Measurements from ENCODE around the gene CLSTN2.

CLSTN2 gene

DNA sequence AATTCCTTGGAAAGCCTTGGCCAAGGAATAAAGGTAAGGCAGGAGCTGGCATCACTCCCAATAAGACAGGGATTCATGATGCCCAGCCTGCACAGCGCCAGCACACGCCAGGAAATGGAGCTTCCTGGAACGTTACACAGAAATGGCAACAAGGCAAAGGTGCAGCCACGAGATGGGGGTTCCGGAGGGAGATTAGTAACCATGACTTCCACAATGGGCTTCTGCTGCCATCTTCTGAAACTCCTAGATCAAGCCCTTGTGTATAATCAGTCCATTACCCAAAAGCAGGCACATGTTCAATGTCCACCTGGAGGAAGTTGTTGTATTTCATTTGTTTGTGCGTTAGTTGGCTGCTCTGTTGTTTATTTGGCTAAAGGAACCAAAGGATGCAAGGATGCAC is 611.7 kb downstream of the CLSTN2 start:
- Histone ChIP-seq H3K27me3 (ENCODE audit: low read depth) (no peaks in the 10 kb centered on the region), H3K4me3 (no peak overlapping the region), H3K9me3 (no peaks in the 10 kb centered on the region), H3K36me3 (replicated peaks) (no peaks in the 10 kb centered on the region), H3K4me1 (no peaks in the 10 kb centered on the region)
- in situ Hi-C loops (cut with MboI; ENCODE audit: low sequenced_read_pairs), result no loop called here
- no peak for DNase-seq (ENCODE audit: low spot score in 2 of 2)

GRCh38 chr3:140552403-140552802 is 617.4 kb downstream of the CLSTN2 start:
- no peaks in the 10 kb centered on the region for H3K9me3 ChIP-seq
- in situ Hi-C loops (cut with MboI; ENCODE audit: low sequenced_read_pairs), result no loop called here

GRCh38 chr3:140552898-140553297 is 617.9 kb downstream of the CLSTN2 start:
- in situ Hi-C loops (cut with MboI; ENCODE audit: low sequenced_read_pairs), result no loop called here
- Histone ChIP-seq H3K9me3 (no peaks in the 10 kb centered on the region), H3K36me3 (replicated peaks) (no peaks in the 10 kb centered on the region), H3K4me3 (no peak overlapping the region), H3K4me1 (no peaks in the 10 kb centered on the region), H3K27me3 (ENCODE audit: low read depth) (no peaks in the 10 kb centered on the region)
- no peak for DNase-seq (ENCODE audit: low spot score in 2 of 2)

More at GRCh38 chr3:140552403-140552802, 617.4 kb downstream of the CLSTN2 start:
- Histone ChIP-seq H3K4me1 (no peaks in the 10 kb centered on the region), H3K27me3 (ENCODE audit: low read depth) (no peaks in the 10 kb centered on the region), H3K36me3 (replicated peaks) (no peaks in the 10 kb centered on the region), H3K4me3 (no peak overlapping the region)
- DNase-seq (ENCODE audit: low spot score in 2 of 2), result no peak

- in situ Hi-C loops (cut with MboI; ENCODE audit: low sequenced_read_pairs), result no loop called here
- Histone ChIP-seq H3K9me3 (no peaks in the 10 kb centered on the region), H3K36me3 (replicated peaks) (no peaks in the 10 kb centered on the region), H3K27me3 (ENCODE audit: low read depth) (no peaks in the 10 kb centered on the region), H3K4me3 (no peak overlapping the region), H3K4me1 (no peaks in the 10 kb centered on the region)
- no peak for DNase-seq (ENCODE audit: low spot score in 2 of 2)
Measured at GRCh38 chr3:140553591-140553990, 618.6 kb downstream of the CLSTN2 start.

GRCh38 chr3:140555666-140556065 is 620.7 kb downstream of the CLSTN2 start:
- Histone ChIP-seq H3K4me3 (no peak overlapping the region), H3K36me3 (replicated peaks) (no peaks in the 10 kb centered on the region), H3K9me3 (no peaks in the 10 kb centered on the region), H3K4me1 (no peaks in the 10 kb centered on the region), H3K27me3 (ENCODE audit: low read depth) (no peaks in the 10 kb centered on the region)
- in situ Hi-C loops (cut with MboI; ENCODE audit: low sequenced_read_pairs), result no loop called here
- no peak for DNase-seq (ENCODE audit: low spot score in 2 of 2)

DNA sequence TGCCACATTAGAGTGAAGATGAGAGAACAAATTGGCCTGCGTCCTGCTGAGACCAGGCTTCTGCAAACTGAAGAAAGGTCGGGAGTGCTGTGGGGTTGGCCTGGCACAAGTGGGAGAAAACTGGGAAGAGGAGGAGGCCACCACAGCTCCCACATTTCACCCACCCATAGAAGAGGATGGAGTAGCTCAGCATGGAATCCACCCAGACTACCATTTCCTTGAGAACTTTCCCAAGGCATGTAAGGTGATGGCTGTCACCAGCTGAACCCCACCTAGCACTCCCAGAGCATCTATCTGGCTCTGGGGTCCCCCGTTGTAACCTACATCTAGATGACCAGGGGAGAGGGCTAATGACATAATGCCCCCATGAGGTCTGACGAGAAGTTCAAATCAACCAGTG is 622.5 kb downstream of the CLSTN2 start:
- DNase-seq (ENCODE audit: low spot score in 2 of 2), result no peak
- no peak overlapping the region for H3K4me3 ChIP-seq
- no peaks in the 10 kb centered on the region for H3K9me3 ChIP-seq
- H3K27me3 ChIP-seq (ENCODE audit: low read depth), result no peaks in the 10 kb centered on the region
- no peaks in the 10 kb centered on the region for H3K36me3 ChIP-seq (replicated peaks)
- no peaks in the 10 kb centered on the region for H3K4me1 ChIP-seq
- in situ Hi-C loops (cut with MboI; ENCODE audit: low sequenced_read_pairs), result no loop called here

DNA sequence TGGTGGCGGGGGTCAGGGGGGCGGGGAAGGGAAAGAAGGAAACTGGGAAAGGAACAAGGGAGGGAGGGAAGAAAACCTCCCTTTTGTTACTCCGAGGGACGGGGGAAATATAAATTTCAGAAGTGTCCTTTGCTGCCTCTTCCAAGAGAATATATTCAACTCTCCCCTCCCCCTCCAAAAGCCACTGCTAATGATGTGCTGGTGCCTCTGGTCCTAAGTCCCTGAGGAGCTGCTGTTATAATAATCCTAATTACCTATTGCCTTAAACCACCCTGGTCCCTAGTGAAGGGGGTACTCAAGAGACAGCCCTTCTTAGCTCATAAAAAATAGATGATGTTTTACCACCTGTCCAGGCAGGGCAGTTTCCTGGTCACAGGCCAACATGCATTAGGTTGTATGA is 624.6 kb downstream of the CLSTN2 start:
- H3K4me3 ChIP-seq, result no peak overlapping the region
- H3K36me3 ChIP-seq (replicated peaks), result no peaks in the 10 kb centered on the region
- H3K27me3 ChIP-seq (ENCODE audit: low read depth), result no peaks in the 10 kb centered on the region
- no peaks in the 10 kb centered on the region for H3K4me1 ChIP-seq
- H3K9me3 ChIP-seq, result no peaks in the 10 kb centered on the region
- in situ Hi-C loops (cut with MboI; ENCODE audit: low sequenced_read_pairs), result no loop called here
- no peak for DNase-seq (ENCODE audit: low spot score in 2 of 2)

DNA sequence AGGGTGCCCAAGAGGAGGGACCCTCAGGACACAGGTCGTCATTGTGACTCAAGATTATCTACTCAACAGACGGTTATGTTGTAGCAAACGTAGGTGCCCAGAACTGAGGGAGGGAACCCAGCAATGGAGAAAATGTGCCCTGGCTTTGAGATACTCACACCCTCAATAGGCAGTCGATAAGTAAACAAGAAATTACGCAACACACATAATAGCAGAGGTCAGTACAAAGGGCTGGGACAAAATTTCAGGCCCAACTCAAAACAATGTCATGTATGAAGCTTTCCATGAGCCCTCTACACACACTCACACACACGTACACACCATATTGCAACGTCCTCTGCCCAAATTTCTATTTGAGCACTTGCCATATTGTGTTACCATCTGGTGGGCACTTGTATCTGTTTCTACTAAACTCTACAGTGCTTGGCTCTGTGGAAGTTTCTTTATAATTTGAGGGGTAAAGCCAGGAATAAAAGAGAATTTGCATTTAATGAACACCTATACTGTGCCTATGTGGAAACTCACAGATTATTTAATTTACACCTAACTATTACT is 628.3 kb downstream of the CLSTN2 start:
- Histone ChIP-seq H3K9me3 (no peaks in the 10 kb centered on the region), H3K36me3 (replicated peaks) (no peaks in the 10 kb centered on the region), H3K4me3 (no peak overlapping the region), H3K27me3 (ENCODE audit: low read depth) (no peaks in the 10 kb centered on the region), H3K4me1 (no peaks in the 10 kb centered on the region)
- no peak for DNase-seq (ENCODE audit: low spot score in 2 of 2)
- in situ Hi-C loops (cut with MboI; ENCODE audit: low sequenced_read_pairs), result no loop called here

DNA sequence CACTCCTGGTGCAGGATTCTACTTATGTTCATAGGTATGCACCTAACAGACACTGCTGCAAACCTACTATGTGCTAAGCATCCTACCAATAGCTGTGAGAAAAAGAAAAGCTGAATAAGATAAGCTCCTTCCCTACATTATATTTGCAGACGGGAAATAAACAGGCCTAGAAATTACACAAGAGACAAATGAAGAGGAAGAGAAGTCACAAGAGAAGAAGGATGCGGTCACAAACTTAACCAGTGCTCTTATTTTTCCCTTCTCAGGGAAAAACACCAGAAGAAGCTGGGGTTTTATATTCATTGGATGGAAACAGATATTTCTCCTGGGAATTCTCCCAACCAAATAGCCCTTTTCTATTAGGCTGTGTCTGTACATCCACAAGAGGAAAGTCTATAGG is 633.1 kb downstream of the CLSTN2 start:
- DNase-seq (ENCODE audit: low spot score in 2 of 2), result no peak
- in situ Hi-C loops (cut with MboI; ENCODE audit: low sequenced_read_pairs), result no loop called here
- Histone ChIP-seq H3K9me3 (no peaks in the 10 kb centered on the region), H3K4me3 (no peak overlapping the region), H3K27me3 (ENCODE audit: low read depth) (no peaks in the 10 kb centered on the region), H3K36me3 (replicated peaks) (no peaks in the 10 kb centered on the region), H3K4me1 (no peaks in the 10 kb centered on the region)

DNA sequence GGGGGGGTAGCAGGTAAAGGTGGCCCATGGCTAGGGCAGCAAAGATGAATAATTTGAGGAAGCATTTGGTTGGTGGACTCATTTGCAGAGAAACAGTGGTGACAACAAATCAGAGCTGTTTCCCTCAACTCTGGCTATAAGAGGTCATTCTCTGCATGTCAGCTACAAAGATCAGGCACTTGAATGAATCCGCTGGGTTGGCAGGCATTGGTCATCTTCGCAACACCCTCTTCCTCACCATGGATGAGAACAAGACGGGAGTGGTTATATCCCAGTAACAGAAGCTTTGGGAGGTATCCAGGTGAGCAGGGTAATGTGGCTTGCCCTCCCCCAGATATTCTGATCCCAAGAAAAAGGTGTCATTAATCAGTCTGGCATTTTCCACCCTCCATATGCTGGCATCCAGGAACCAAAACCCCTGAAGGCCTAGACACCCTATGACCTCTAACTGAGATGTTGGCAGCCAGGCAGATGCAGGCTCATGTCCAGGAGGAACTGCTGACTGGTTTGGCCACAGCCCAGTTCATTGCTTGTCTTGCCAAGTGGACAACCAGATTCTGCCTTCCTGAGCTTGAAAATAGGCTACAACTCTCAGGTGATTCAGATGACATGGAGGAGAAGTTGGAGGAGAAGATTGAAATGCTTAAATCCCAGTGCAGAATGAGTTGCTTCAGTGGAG is 634.0 kb downstream of the CLSTN2 start:
- in situ Hi-C loops (cut with MboI; ENCODE audit: low sequenced_read_pairs), result no loop called here
- Histone ChIP-seq H3K4me3 (no peak overlapping the region), H3K9me3 (no peaks in the 10 kb centered on the region), H3K36me3 (replicated peaks) (no peaks in the 10 kb centered on the region), H3K27me3 (ENCODE audit: low read depth) (no peaks in the 10 kb centered on the region), H3K4me1 (no peaks in the 10 kb centered on the region)
- DNase-seq (ENCODE audit: low spot score in 2 of 2), result no peak

DNA sequence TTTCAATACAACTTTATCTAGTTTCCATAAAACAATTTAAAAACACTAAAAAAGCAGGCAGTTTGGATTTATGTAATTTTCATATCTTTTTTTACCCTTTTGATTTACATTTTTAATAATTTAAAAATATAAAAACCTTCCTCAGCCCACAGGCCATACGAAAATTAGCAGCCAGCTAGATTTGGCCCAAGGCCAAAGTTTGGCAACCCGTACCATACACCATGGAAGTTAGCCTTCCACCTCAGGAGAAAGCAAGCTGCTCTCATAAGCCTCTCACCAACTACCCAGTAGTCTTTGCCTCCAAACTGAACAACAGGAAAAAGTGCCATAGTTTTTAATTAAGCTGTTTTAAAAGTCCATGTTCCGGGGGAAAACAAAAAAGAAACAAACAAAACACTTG is 635.6 kb downstream of the CLSTN2 start:
- H3K27me3 ChIP-seq (ENCODE audit: low read depth), result no peaks in the 10 kb centered on the region
- in situ Hi-C loops (cut with MboI; ENCODE audit: low sequenced_read_pairs), result no loop called here
- H3K4me1 ChIP-seq, result no peaks in the 10 kb centered on the region
- no peak for DNase-seq (ENCODE audit: low spot score in 2 of 2)
- no peaks in the 10 kb centered on the region for H3K36me3 ChIP-seq (replicated peaks)
- H3K9me3 ChIP-seq, result no peaks in the 10 kb centered on the region
- no peak overlapping the region for H3K4me3 ChIP-seq

GRCh38 chr3:140571836-140572235 is 636.9 kb downstream of the CLSTN2 start:
- in situ Hi-C loops (cut with MboI; ENCODE audit: low sequenced_read_pairs), result no loop called here
- Histone ChIP-seq H3K4me1 (no peaks in the 10 kb centered on the region), H3K36me3 (replicated peaks) (no peaks in the 10 kb centered on the region), H3K4me3 (no peak overlapping the region), H3K9me3 (no peaks in the 10 kb centered on the region), H3K27me3 (ENCODE audit: low read depth) (no peaks in the 10 kb centered on the region)
- DNase-seq (ENCODE audit: low spot score in 2 of 2), result no peak

DNA sequence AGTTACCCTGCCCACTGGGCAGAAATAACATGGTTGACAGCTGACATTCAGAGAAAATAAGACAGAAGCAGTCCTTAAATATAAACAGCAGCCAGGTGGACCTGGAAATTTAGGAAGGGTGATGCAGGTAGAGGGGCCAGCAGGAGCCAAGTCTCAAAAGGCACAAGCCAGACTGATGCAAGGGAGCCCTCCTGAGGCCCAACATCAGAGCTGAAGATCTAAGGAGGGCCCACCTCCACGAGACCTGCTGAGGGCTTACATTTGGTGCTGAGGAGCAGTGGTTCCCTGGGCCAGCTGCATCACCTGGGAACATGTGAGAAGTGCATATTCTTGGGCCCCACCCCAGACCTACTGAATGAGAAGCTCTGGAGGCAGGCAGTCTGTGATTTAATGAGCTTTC is 637.3 kb downstream of the CLSTN2 start:
- Histone ChIP-seq H3K36me3 (replicated peaks) (no peaks in the 10 kb centered on the region), H3K4me1 (no peaks in the 10 kb centered on the region), H3K27me3 (ENCODE audit: low read depth) (no peaks in the 10 kb centered on the region), H3K4me3 (no peak overlapping the region), H3K9me3 (no peaks in the 10 kb centered on the region)
- in situ Hi-C loops (cut with MboI; ENCODE audit: low sequenced_read_pairs), result no loop called here
- DNase-seq (ENCODE audit: low spot score in 2 of 2), result no peak

- no peaks in the 10 kb centered on the region for H3K4me1 ChIP-seq
- in situ Hi-C loops (cut with MboI; ENCODE audit: low sequenced_read_pairs), result no loop called here
Measured at GRCh38 chr3:140573011-140573410, 638.0 kb downstream of the CLSTN2 start.

DNA sequence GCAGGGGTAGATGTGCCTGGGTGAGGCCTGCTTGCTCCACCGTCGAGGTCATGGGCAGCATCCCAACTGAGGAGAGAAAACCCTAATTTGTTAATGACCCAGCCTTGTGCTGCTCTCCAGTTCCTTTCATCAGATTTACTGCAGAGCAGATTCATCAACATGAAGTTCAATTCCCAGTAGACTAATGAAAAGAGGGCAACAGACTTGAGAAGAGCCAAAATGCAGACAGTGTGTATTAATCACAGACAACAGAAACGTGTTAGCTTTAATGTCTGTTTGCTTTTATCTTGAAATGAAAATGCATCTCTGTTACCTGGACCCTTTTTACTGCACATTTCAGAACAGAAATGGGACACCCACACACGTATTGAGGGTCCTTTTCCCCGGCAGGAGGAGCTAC is 639.4 kb downstream of the CLSTN2 start:
- Histone ChIP-seq H3K27me3 (ENCODE audit: low read depth) (no peaks in the 10 kb centered on the region), H3K4me3 (no peak overlapping the region), H3K36me3 (replicated peaks) (no peaks in the 10 kb centered on the region), H3K4me1 (no peaks in the 10 kb centered on the region), H3K9me3 (no peaks in the 10 kb centered on the region)
- DNase-seq (ENCODE audit: low spot score in 2 of 2), result no peak
- in situ Hi-C loops (cut with MboI; ENCODE audit: low sequenced_read_pairs), result no loop called here

More at GRCh38 chr3:140573011-140573410, 638.0 kb downstream of the CLSTN2 start:
- Histone ChIP-seq H3K9me3 (no peaks in the 10 kb centered on the region), H3K4me3 (no peak overlapping the region), H3K36me3 (replicated peaks) (no peaks in the 10 kb centered on the region), H3K27me3 (ENCODE audit: low read depth) (no peaks in the 10 kb centered on the region)
- no peak for DNase-seq (ENCODE audit: low spot score in 2 of 2)
